ENCODE measurements around the gene MACROD1.

DNA sequence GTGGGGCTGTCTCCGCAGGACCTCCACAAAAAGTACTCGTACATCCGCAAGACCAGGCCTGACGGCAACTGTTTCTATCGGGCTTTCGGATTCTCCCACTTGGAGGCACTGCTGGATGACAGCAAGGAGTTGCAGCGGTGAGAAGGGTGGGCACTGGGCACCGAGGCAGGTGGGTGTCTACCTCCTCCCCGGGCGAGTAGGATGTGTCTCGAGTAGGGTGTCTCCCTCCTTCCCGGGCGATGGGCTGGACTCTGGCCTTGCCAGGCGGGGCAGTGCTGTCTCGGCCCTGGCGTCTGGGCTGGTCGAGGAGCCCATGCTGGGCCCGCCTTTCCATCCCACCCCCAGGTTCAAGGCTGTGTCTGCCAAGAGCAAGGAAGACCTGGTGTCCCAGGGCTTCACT, 169.4 kb downstream of the MACROD1 start:
- TF ChIP-seq POLR2AphosphoS5 (IDR thresholded peaks at IDR 0.05; ENCODE audit: insufficient read depth in 1 of 2, low read depth in 1 of 2) = no peak
- TF ChIP-seq, protein P1, sequence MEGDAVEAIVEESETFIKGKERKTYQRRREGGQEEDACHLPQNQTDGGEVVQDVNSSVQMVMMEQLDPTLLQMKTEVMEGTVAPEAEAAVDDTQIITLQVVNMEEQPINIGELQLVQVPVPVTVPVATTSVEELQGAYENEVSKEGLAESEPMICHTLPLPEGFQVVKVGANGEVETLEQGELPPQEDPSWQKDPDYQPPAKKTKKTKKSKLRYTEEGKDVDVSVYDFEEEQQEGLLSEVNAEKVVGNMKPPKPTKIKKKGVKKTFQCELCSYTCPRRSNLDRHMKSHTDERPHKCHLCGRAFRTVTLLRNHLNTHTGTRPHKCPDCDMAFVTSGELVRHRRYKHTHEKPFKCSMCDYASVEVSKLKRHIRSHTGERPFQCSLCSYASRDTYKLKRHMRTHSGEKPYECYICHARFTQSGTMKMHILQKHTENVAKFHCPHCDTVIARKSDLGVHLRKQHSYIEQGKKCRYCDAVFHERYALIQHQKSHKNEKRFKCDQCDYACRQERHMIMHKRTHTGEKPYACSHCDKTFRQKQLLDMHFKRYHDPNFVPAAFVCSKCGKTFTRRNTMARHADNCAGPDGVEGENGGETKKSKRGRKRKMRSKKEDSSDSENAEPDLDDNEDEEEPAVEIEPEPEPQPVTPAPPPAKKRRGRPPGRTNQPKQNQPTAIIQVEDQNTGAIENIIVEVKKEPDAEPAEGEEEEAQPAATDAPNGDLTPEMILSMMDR (IDR thresholded peaks at IDR 0.05) = no peak
